Trophoblast cell (in vitro differentiated cells and primary cell): Measurements from ENCODE around the gene CLC.
A peak's percentile ranks its signal among the peaks of the same experiment; 100 is the strongest.

Experiments used
- DNase-seq, 2 donors: peaks; one replicate each; pipeline ENCODE4 v3.0.0-alpha.2; 2016
- H2AFZ ChIP-seq: 2 replicates; pipeline ENCODE4 v1.6.1; 2013; ENCODE audit warnings: low read length, moderate library complexity, mild to moderate bottlenecking; ENCODE audit not compliant: insufficient read depth, poor library complexity
- H2AK5ac ChIP-seq: 2 replicates; pipeline ENCODE4 v1.6.1; 2013; ENCODE audit warnings: mild to moderate bottlenecking, low read length
- H2BK120ac ChIP-seq: 2 replicates; pipeline ENCODE4 v1.6.1; 2013; ENCODE audit warnings: low read length, mild to moderate bottlenecking, moderate library complexity; ENCODE audit not compliant: insufficient read depth, poor library complexity
- H2BK12ac ChIP-seq: 2 replicates; pipeline ENCODE4 v1.6.1; 2013; ENCODE audit warnings: mild to moderate bottlenecking, low read length, moderate library complexity
- H2BK5ac ChIP-seq: 2 replicates; pipeline ENCODE4 v1.6.1; 2013; ENCODE audit warnings: low read length, low read depth, moderate library complexity, mild to moderate bottlenecking; ENCODE audit not compliant: poor library complexity
- H3K14ac ChIP-seq: 2 replicates; pipeline ENCODE4 v1.6.1; 2013; ENCODE audit warnings: mild to moderate bottlenecking, low read length
- H3K18ac ChIP-seq: 2 replicates; pipeline ENCODE4 v1.6.1; 2013; ENCODE audit warnings: mild to moderate bottlenecking, low read length
- H3K23ac ChIP-seq: 2 replicates; pipeline ENCODE4 v1.6.1; 2013; ENCODE audit warnings: low read length
- H3K27ac ChIP-seq: 2 replicates; pipeline ENCODE4 v1.5.1; 2013; ENCODE audit warnings: low read depth, mild to moderate bottlenecking, inconsistent platforms, low read length, moderate library complexity
- H3K27me3 ChIP-seq: 2 replicates; pipeline ENCODE4 v1.6.1; 2013; ENCODE audit warnings: inconsistent platforms, mild to moderate bottlenecking, low read length, moderate library complexity; ENCODE audit not compliant: insufficient read depth
- H3K36me3 ChIP-seq, 2 experiments: 1 replicate in 1 of 2; 2 replicates in 1 of 2; pipeline ENCODE4 v1.6.1; 2013; ENCODE audit warnings: low read length in 2 of 2, mild to moderate bottlenecking in 2 of 2, moderate library complexity in 1 of 2; ENCODE audit not compliant: insufficient read depth in 2 of 2, control insufficient read depth in 1 of 2
- H3K4ac ChIP-seq: 2 replicates; pipeline ENCODE4 v1.6.1; 2013; ENCODE audit warnings: low read depth, mild to moderate bottlenecking, low read length, moderate library complexity
- H3K4me1 ChIP-seq, 2 experiments: 1 replicate in 1 of 2; 2 replicates in 1 of 2; pipeline ENCODE4 v1.6.1; 2013; ENCODE audit warnings: low read length in 2 of 2, mild to moderate bottlenecking in 2 of 2, moderate library complexity in 1 of 2; ENCODE audit not compliant: insufficient read depth in 2 of 2, control insufficient read depth in 1 of 2
- H3K4me2 ChIP-seq: 2 replicates; pipeline ENCODE4 v1.6.1; 2013; ENCODE audit warnings: inconsistent platforms, mild to moderate bottlenecking, low read length, moderate library complexity
- H3K4me3 ChIP-seq: 2 replicates; pipeline ENCODE4 v1.5.1; 2013; ENCODE audit warnings: mild to moderate bottlenecking, low read depth, low read length, inconsistent platforms
- H3K79me1 ChIP-seq: one replicate; pipeline ENCODE4 v1.6.1; 2013; ENCODE audit warnings: low read length
- H3K79me2 ChIP-seq: 2 replicates; pipeline ENCODE4 v1.6.1; 2013; ENCODE audit warnings: low read length, mild to moderate bottlenecking; ENCODE audit not compliant: control insufficient read depth, insufficient read depth, poor library complexity
- H3K9ac ChIP-seq: 2 replicates; pipeline ENCODE4 v1.6.1; 2013; ENCODE audit warnings: mild to moderate bottlenecking, low read length
- H3K9me3 ChIP-seq: 2 replicates; pipeline ENCODE4 v1.6.1; 2013; ENCODE audit warnings: low read depth, mild to moderate bottlenecking, control low read depth, inconsistent platforms, low read length; ENCODE audit not compliant: insufficient read depth
- H4K12ac ChIP-seq: 2 replicates; pipeline ENCODE4 v1.6.1; 2013; ENCODE audit warnings: low read depth, mild to moderate bottlenecking, low read length, moderate library complexity
- H4K8ac ChIP-seq: 2 replicates; pipeline ENCODE4 v1.6.1; 2013; ENCODE audit warnings: low read depth, mild to moderate bottlenecking, low read length, moderate library complexity
- H4K91ac ChIP-seq: one replicate; pipeline ENCODE4 v1.6.1; 2013; ENCODE audit warnings: low read depth, mild to moderate bottlenecking, low read length, moderate library complexity
- WGBS: extraction: QIAGEN DNeasy Blood & Tissue Kit; methylation state at CpG from one replicate; pipeline ENCODE4 v1.1.7; 2013; ENCODE audit warnings: missing lambda C conversion rate; ENCODE audit not compliant: insufficient read length, insufficient coverage; ENCODE audit errors: extremely low coverage; 5-methylcytosine and 5-hydroxymethylcytosine counted together

CLC gene

DNA sequence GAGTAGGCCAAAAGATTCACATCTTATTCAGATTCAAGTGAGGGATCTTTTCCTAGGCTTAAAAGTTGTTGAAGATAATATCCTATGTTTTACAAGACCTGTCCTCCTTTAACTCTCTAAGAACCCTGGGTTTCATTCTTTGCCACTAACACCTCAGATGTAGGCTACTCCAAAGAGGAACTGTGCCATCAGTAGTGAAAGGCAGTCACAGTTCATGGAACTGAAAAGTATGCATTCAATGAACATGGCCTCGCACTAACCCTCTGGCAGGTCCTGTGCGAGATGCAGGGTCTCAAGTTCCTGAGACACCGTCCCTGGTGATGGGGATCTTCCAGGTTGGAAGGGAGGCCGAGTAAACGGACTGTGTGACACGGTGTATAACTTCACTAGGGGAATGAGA lies 29.2 kb downstream of the CLC start:
- Histone ChIP-seq H3K23ac (no peak overlapping the region), H2BK5ac (no peak overlapping the region), H3K4me2 (no peak overlapping the region), H3K18ac (no peak overlapping the region), H4K8ac (no peak overlapping the region), H2AFZ (no peak overlapping the region), H4K91ac (no peak overlapping the region), H4K12ac (no peak overlapping the region), H3K9ac (no peak overlapping the region), H3K79me2 (no peaks in the 10 kb centered on the region), H3K4ac (no peak overlapping the region), H2BK12ac (peak overlapping the region; percentile 32), H3K27me3 (no peaks in the 10 kb centered on the region), H3K14ac (no peak overlapping the region), H3K4me1 (peaks cover 0 to 10% of the 10 kb centered on the region in 2 experiments), H2BK120ac (peak overlapping the region; percentile 77), H2AK5ac (no peak overlapping the region), H3K4me3 (no peak overlapping the region), H3K9me3 (no peaks in the 10 kb centered on the region), H3K79me1 (no peaks in the 10 kb centered on the region), H3K27ac (no peak overlapping the region), H3K36me3 (no peaks in the 10 kb centered on the region)
- no CpG with 5 or more reads among the region's 6 CpGs for WGBS
- DNase-seq, result no peak

DNA sequence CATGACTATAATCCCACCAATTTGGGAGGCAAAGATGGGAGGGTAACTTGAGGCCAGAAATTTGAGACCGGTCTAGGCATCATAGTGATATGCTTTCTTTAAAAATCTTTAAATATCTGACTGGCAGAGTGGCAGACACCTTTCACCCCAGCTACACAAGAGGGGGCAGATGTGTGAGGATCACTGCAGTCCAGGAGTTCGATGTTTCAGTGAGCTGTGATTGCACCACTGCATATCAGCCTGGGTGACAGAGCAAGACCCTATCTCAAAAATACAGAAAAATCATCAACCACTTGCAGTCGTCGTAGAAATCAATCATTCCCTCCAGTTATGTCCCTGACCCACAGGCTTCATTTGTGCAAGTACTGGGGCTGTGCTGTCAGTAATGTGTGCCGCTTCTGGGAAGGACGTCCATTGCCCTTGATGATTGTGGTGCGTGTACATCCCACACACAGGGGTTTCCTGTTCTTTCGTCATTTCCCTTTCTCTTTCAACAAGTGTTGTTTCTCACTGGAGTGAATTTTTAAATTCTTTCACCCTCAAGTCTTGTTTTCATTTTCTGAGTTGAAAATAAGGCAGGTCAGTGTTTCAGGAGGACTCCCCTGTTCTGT lies 32.1 kb downstream of the CLC start:
- H3K79me1 ChIP-seq, result no peaks in the 10 kb centered on the region
- no peaks in the 10 kb centered on the region for H3K9me3 ChIP-seq
- H4K12ac ChIP-seq, result no peak overlapping the region
- H3K27me3 ChIP-seq, result no peaks in the 10 kb centered on the region
- H3K23ac ChIP-seq, result no peak overlapping the region
- peaks cover 0 to 10% of the 10 kb centered on the region in 2 experiments for H3K4me1 ChIP-seq
- no peak overlapping the region for H3K14ac ChIP-seq
- DNase-seq, result no peak
- no peak overlapping the region for H3K4ac ChIP-seq
- no peak overlapping the region for H2AFZ ChIP-seq
- no peaks in the 10 kb centered on the region for H3K36me3 ChIP-seq
- H3K79me2 ChIP-seq, result no peaks in the 10 kb centered on the region
- no peak overlapping the region for H3K27ac ChIP-seq
- no peak overlapping the region for H2BK120ac ChIP-seq
- no peak overlapping the region for H3K9ac ChIP-seq
- H3K4me3 ChIP-seq, result no peak overlapping the region
- H4K91ac ChIP-seq, result no peak overlapping the region
- no peak overlapping the region for H2BK12ac ChIP-seq
- H3K4me2 ChIP-seq, result no peak overlapping the region
- H3K18ac ChIP-seq, result no peak overlapping the region
- no peak overlapping the region for H4K8ac ChIP-seq
- WGBS, result no CpG with 5 or more reads among the region's 8 CpGs
- no peak overlapping the region for H2AK5ac ChIP-seq
- no peak overlapping the region for H2BK5ac ChIP-seq

DNA sequence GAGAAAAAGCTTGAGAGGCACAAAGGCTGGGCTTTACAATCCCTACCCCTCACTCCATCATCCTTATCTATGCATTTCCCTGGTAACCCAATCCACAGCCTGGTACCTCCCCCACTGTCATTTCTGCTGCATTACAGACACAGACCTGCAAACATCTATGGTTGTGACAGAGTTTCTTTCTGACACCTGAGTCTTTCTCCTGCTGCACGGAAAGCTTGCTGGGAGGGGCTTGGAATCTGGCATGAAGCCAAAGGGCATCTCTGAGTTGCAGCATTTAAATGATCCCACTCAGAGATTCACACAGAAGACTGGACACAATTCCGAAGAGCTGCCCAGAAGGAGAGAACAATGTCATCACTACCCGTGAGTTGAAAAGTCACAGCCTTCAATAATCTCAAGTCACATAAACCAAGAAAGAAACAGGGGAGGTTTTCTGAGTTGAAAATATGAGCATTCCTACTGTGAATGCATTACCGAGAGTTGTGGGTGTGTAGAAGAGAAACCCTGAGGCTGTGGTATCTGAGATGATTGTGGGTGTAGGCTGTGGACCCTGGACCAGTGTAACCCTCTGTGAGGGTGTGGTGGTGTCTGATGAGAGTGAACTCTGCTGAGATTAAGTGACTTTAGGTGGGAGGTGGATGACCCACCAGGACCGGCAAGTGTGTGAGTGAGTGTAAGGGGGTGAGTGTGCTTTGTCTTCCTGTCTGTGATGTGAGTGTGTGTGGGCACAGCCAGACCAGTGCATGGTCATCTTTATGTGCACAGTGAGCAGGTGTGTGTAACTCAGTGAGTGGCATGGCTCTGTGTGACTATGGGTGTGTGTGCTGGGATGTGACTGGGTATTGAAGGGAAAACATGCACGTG lies 33.4 kb downstream of the CLC start, which contains the start of gene LGALS14:
LGALS14 (plus strand) TSS at position 301 of the 864 bp plus-strand sequence; CDS start at position 349, 48 bp downstream.
- peak within 1 kb of the TSS; percentile 50 for H3K9ac ChIP-seq
- peaks cover 0 to 8% of the 10 kb centered on the region in 2 experiments for H3K4me1 ChIP-seq
- H4K8ac ChIP-seq, result no peak within 1 kb of the TSS
- H2BK5ac ChIP-seq, result no peak within 1 kb of the TSS
- H3K4ac ChIP-seq, result no peak within 1 kb of the TSS
- no peak within 1 kb of the TSS for H4K12ac ChIP-seq
- no peak within 1 kb of the TSS for H2BK12ac ChIP-seq
- no peak within 1 kb of the TSS for H2AK5ac ChIP-seq
- no peak within 1 kb of the TSS for H3K4me2 ChIP-seq
- no peaks in the 10 kb centered on the region for H3K36me3 ChIP-seq
- no peak within 1 kb of the TSS for H4K91ac ChIP-seq
- no peaks in the 10 kb centered on the region for H3K27me3 ChIP-seq
- H3K9me3 ChIP-seq, result no peaks in the 10 kb centered on the region
- peak in 1 of 2 donors; percentile 21 for DNase-seq
- no CpG with 5 or more reads among the region's 6 CpGs for WGBS
- peak within 1 kb of the TSS; percentile 28 for H3K23ac ChIP-seq
- H3K79me1 ChIP-seq, result no peaks in the 10 kb centered on the region
- H3K27ac ChIP-seq, result no peak within 1 kb of the TSS
- no peaks in the 10 kb centered on the region for H3K79me2 ChIP-seq
- no peak within 1 kb of the TSS for H3K4me3 ChIP-seq
- H2AFZ ChIP-seq, result no peak within 1 kb of the TSS
- no peak within 1 kb of the TSS for H2BK120ac ChIP-seq
- H3K18ac ChIP-seq, result no peak within 1 kb of the TSS
- no peak within 1 kb of the TSS for H3K14ac ChIP-seq

DNA sequence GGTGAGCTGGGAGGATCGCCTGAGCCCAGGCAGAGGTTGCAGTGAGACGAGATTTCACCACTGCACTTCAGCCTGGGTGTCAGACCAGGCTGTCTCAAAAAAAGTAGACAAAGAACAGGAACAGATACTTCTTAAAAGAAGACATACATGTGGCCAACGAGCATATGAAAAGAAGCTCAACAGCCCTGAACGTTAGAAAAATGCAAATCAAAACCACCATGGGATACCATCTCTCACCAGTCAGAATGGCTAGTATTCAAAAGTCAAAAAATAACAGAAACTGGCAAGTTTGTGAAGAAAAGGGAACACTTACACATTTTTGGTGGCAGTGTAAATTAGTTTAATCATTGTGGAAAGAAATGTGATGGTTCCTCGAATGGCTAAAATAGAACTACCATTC lies 36.5 kb downstream of the CLC start:
- no peak overlapping the region for H4K8ac ChIP-seq
- H2AFZ ChIP-seq, result no peak overlapping the region

More for the DNA sequence above, 36.5 kb downstream of the CLC start:
- no CpG with 5 or more reads among the region's 5 CpGs for WGBS
- no peak overlapping the region for H3K4me2 ChIP-seq
- H3K27ac ChIP-seq, result no peak overlapping the region
- no peak for DNase-seq
- no peak overlapping the region for H3K14ac ChIP-seq
- H3K23ac ChIP-seq, result no peak overlapping the region
- no peak overlapping the region for H3K4ac ChIP-seq
- no peak overlapping the region for H3K9ac ChIP-seq
- no peak overlapping the region for H2BK120ac ChIP-seq
- H2BK5ac ChIP-seq, result no peak overlapping the region
- H3K9me3 ChIP-seq, result no peaks in the 10 kb centered on the region
- no peaks in the 10 kb centered on the region for H3K79me1 ChIP-seq
- H2BK12ac ChIP-seq, result no peak overlapping the region
- H3K79me2 ChIP-seq, result no peaks in the 10 kb centered on the region
- no peaks in the 10 kb centered on the region for H3K27me3 ChIP-seq
- H3K36me3 ChIP-seq, result no peaks in the 10 kb centered on the region
- H3K4me3 ChIP-seq, result no peak overlapping the region
- no peak overlapping the region for H4K12ac ChIP-seq
- no peak overlapping the region for H4K91ac ChIP-seq
- H2AK5ac ChIP-seq, result no peak overlapping the region
- peaks cover 0 to 2% of the 10 kb centered on the region in 2 experiments for H3K4me1 ChIP-seq
- H3K18ac ChIP-seq, result no peak overlapping the region
